Neural progenitor cell (in vitro differentiated cells): ENCODE measurements around the gene ADISSP.

Experiments
- EZH2 ChIP-seq: fragments of 200-600 bp; sonication (generic); IDR thresholded peaks from 2 replicates; pipeline ENCODE4 v1.6.1; 2017; ENCODE audit warnings: antibody characterized with exemption, mild to moderate bottlenecking, moderate library complexity
- TF ChIP-seq, protein P1 (sequence below): fragments of 200-600 bp; sonication (generic); IDR thresholded peaks from 2 replicates; pipeline ENCODE4 v1.5.1; 2017; ENCODE audit warnings: antibody characterized with exemption, mild to moderate bottlenecking

DNA sequence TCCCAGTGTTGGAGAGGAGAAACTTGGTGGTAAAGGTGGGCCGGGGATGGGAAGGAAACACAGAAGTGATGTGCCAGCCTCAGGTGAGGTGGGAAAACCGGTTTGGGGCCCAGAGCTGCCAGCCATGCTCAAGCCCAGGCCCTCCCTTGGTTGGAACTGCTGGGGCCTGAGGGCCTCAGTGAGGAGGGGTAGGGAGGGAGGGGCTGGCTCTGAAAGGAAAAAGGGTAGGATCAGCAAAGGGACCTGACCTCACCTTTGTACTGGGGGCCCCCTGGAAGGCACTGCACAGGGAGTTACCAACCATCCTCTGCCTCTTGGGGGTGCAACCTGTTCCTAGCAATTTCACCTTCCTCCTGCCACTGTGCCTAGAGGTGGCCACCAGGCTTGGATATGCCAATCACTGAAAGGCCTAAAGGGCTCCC, 15.5 kb upstream of the ADISSP start:
- TF ChIP-seq EZH2, result no peak
- TF ChIP-seq, protein P1, sequence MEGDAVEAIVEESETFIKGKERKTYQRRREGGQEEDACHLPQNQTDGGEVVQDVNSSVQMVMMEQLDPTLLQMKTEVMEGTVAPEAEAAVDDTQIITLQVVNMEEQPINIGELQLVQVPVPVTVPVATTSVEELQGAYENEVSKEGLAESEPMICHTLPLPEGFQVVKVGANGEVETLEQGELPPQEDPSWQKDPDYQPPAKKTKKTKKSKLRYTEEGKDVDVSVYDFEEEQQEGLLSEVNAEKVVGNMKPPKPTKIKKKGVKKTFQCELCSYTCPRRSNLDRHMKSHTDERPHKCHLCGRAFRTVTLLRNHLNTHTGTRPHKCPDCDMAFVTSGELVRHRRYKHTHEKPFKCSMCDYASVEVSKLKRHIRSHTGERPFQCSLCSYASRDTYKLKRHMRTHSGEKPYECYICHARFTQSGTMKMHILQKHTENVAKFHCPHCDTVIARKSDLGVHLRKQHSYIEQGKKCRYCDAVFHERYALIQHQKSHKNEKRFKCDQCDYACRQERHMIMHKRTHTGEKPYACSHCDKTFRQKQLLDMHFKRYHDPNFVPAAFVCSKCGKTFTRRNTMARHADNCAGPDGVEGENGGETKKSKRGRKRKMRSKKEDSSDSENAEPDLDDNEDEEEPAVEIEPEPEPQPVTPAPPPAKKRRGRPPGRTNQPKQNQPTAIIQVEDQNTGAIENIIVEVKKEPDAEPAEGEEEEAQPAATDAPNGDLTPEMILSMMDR, result no peak
